DLD1 (cell line): Measurements from ENCODE around the gene CUZD1.

Source experiments
- in situ Hi-C: cut with HindIII; loops from 2 replicates; pipeline ENCODE4 v1.10.0; 2017; ENCODE audit warnings: low sequenced_read_pairs

The CUZD1 gene

GRCh38 chr10:122822973-122823690 is 22.5 kb downstream of the CUZD1 start:
- in situ Hi-C loops = no loop called here

- in situ Hi-C loops = no loop called here
Measured at GRCh38 chr10:122821808-122822207, 23.8 kb downstream of the CUZD1 start.

GRCh38 chr10:122815458-122815857 is 30.2 kb downstream of the CUZD1 start:
- in situ Hi-C loops = no loop called here

- in situ Hi-C loops = no loop called here
Measured at GRCh38 chr10:122814493-122814892, 31.2 kb downstream of the CUZD1 start.

DNA sequence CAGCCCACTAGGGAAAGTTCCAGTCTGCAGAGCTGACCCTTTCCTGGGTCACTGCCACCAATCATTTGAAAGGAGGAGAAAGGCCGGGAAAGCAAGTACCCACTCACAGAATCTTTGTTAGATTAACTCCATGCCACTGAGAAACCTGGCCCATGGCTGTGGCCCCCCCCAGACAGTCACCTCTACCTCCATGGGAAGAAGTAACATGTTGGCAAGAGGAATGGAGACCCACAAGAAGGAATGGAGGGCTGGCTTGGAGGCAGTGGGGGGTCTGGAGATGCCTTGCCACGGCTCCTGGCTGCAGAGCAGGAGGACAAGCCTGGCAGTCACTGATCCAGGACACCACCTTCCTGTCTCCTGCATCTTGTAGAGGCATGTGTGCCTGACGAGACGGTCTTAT is 32.9 kb downstream of the CUZD1 start:
- in situ Hi-C loops = no loop called here

- in situ Hi-C loops = no loop called here
Measured at GRCh38 chr10:122802282-122802681, 43.4 kb downstream of the CUZD1 start.

- in situ Hi-C loops = no loop called here
Measured at GRCh38 chr10:122798704-122799231, 46.9 kb downstream of the CUZD1 start.

- in situ Hi-C loops = no loop called here
Measured at GRCh38 chr10:122796796-122797195, 48.9 kb downstream of the CUZD1 start.

DNA sequence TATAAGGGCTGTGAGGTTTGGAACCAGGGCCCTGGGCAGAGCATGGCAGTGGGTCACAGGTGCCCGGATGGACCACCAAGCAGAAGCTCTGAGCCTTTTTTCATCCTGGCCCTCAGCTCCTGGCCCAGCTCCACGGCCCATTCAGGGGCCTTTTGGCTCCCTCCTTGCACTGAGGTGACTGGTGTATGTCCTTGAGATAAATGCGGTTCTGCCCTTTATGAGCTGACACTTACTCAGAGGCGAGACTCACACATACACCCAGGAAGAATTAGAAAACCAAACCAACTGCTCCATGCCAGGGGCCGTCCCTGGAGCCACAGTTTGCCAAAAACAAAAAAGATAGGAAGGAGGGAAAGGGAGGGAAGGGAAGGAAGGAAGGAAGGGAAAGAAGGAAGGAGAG is 49.7 kb downstream of the CUZD1 start:
- in situ Hi-C loops = no loop called here

GRCh38 chr10:122786269-122786668 is 59.4 kb downstream of the CUZD1 start:
- in situ Hi-C loops = no loop called here

GRCh38 chr10:122782911-122783310 is 62.7 kb downstream of the CUZD1 start:
- in situ Hi-C loops = no loop called here
